HEK293 (cell line): ENCODE measurements around the gene NPNT.

ENCODE experiments used
- CTCF ChIA-PET: fragments of 350-600 bp; formaldehyde crosslinking; extraction: SDS; loops from one replicate; lab custom pipeline; 2021; ENCODE audit warnings: antibody characterized with exemption; lab: Yijun Ruan, JAX
- POLR2A ChIA-PET: fragments of 300-600 bp; formaldehyde crosslinking; extraction: SDS; loops from one replicate; lab custom pipeline; 2020; ENCODE audit warnings: antibody characterized with exemption, inconsistent platforms; lab: Yijun Ruan, JAX
- H3K27ac ChIP-seq: fragments of 200-500 bp; sonication (Bioruptor generic); 2 replicates; pipeline ENCODE4 v1.5.1; 2014; ENCODE audit warnings: low read depth, low read length, control low read depth, inconsistent platforms; ENCODE audit errors: extremely low read depth
- H3K36me3 ChIP-seq, 2 experiments: fragments of 200-500 bp in 1 of 2; sonication (Bioruptor generic) in 1 of 2; 1 replicate in 1 of 2; 2 replicates in 1 of 2; pipeline ENCODE4 v1.5.1; 2014 to 2017; ENCODE audit warnings: inconsistent platforms in 2 of 2, low read length in 2 of 2; ENCODE audit not compliant: control insufficient read depth in 2 of 2, insufficient read depth in 1 of 2
- H3K4me1 ChIP-seq: fragments of 200-500 bp; sonication (Bioruptor generic); 2 replicates; pipeline ENCODE4 v1.5.1; 2014; ENCODE audit warnings: mild to moderate bottlenecking, low read length, inconsistent platforms; ENCODE audit not compliant: control insufficient read depth, insufficient read depth
- H3K4me3 ChIP-seq: 2 replicates; pipeline ENCODE4 v1.5.1; 2011; ENCODE audit warnings: low read depth, mild to moderate bottlenecking, control low read depth, low read length, moderate library complexity
- H3K9me3 ChIP-seq: fragments of 200-500 bp; sonication (Bioruptor generic); 2 replicates; pipeline ENCODE4 v1.5.1; 2014; ENCODE audit warnings: low read depth, low read length, inconsistent platforms; ENCODE audit not compliant: control insufficient read depth, insufficient read depth
- AEBP2 ChIP-seq: fragments of 450-650 bp; formaldehyde crosslinking; IDR thresholded peaks from 2 replicates; pipeline ENCODE4 v1.5.1; 2016; ENCODE audit warnings: missing biosample characterization, missing genetic modification characterization, borderline replicate concordance
- EGR2 ChIP-seq: fragments of 450-650 bp; formaldehyde crosslinking; IDR thresholded peaks from 2 replicates; pipeline ENCODE4 v1.5.1; 2016; ENCODE audit warnings: low read depth, missing biosample characterization, missing genetic modification characterization
- KLF7 ChIP-seq: fragments of 450-650 bp; formaldehyde crosslinking; IDR thresholded peaks from 2 replicates; pipeline ENCODE4 v1.5.1; 2016; ENCODE audit warnings: missing biosample characterization, missing genetic modification characterization, borderline replicate concordance
- OVOL3 ChIP-seq: fragments of 450-650 bp; formaldehyde crosslinking; IDR thresholded peaks from 2 replicates; pipeline ENCODE4 v1.5.1; 2016; ENCODE audit warnings: missing biosample characterization, missing genetic modification characterization
- REPIN1 ChIP-seq: fragments of 450-650 bp; formaldehyde crosslinking; IDR thresholded peaks from 2 replicates; pipeline ENCODE4 v1.5.1; 2017; ENCODE audit warnings: missing biosample characterization, missing genetic modification characterization, low read depth
- WT1 ChIP-seq: fragments of 450-650 bp; formaldehyde crosslinking; IDR thresholded peaks from 2 replicates; pipeline ENCODE4 v1.5.1; 2016; ENCODE audit warnings: missing biosample characterization, missing genetic modification characterization
- ZBTB1 ChIP-seq: fragments of 450-650 bp; formaldehyde crosslinking; IDR thresholded peaks from 2 replicates; pipeline ENCODE4 v1.5.1; 2016; ENCODE audit warnings: missing biosample characterization, missing genetic modification characterization
- ZBTB8A ChIP-seq: fragments of 450-650 bp; formaldehyde crosslinking; IDR thresholded peaks from 2 replicates; pipeline ENCODE4 v1.5.1; 2016; ENCODE audit warnings: missing biosample characterization, missing genetic modification characterization
- ZNF10 ChIP-seq: fragments of 450-650 bp; formaldehyde crosslinking; IDR thresholded peaks from 2 replicates; pipeline ENCODE4 v1.5.1; 2017; ENCODE audit warnings: missing biosample characterization, missing genetic modification characterization
- ZNF155 ChIP-seq: fragments of 450-650 bp; formaldehyde crosslinking; IDR thresholded peaks from 2 replicates; pipeline ENCODE4 v1.5.1; 2016; ENCODE audit warnings: missing biosample characterization, missing genetic modification characterization
- ZNF169 ChIP-seq: fragments of 450-650 bp; formaldehyde crosslinking; IDR thresholded peaks from 2 replicates; pipeline ENCODE4 v1.5.1; 2016; ENCODE audit warnings: missing biosample characterization, missing genetic modification characterization
- ZNF311 ChIP-seq: fragments of 450-650 bp; formaldehyde crosslinking; IDR thresholded peaks from 2 replicates; pipeline ENCODE4 v1.5.1; 2017; ENCODE audit warnings: missing biosample characterization, missing genetic modification characterization, borderline replicate concordance
- ZNF350 ChIP-seq: fragments of 450-650 bp; formaldehyde crosslinking; IDR thresholded peaks from 2 replicates; pipeline ENCODE4 v1.5.0; 2017; ENCODE audit warnings: missing biosample characterization, mild to moderate bottlenecking, missing genetic modification characterization
- ZNF391 ChIP-seq: fragments of 450-650 bp; formaldehyde crosslinking; IDR thresholded peaks from 2 replicates; pipeline ENCODE4 v1.5.1; 2016; ENCODE audit warnings: low read depth, missing biosample characterization, missing genetic modification characterization, borderline replicate concordance
- ZNF549 ChIP-seq: fragments of 450-650 bp; IDR thresholded peaks from 2 replicates; pipeline ENCODE4 v1.5.1; 2018; ENCODE audit warnings: missing biosample characterization, missing genetic modification characterization, mild to moderate bottlenecking, inconsistent platforms, moderate library complexity
- ZNF623 ChIP-seq: fragments of 450-650 bp; formaldehyde crosslinking; IDR thresholded peaks from 2 replicates; pipeline ENCODE4 v1.5.1; 2016; ENCODE audit warnings: missing biosample characterization, missing genetic modification characterization
- ZNF658 ChIP-seq: fragments of 450-650 bp; formaldehyde crosslinking; IDR thresholded peaks from 2 replicates; pipeline ENCODE4; 2016; ENCODE audit warnings: missing biosample characterization, missing genetic modification characterization
- ZNF776 ChIP-seq: fragments of 450-650 bp; formaldehyde crosslinking; IDR thresholded peaks from 2 replicates; pipeline ENCODE4 v1.5.0; 2017; ENCODE audit warnings: missing biosample characterization, missing genetic modification characterization, borderline replicate concordance
- ZNF785 ChIP-seq: fragments of 450-650 bp; formaldehyde crosslinking; IDR thresholded peaks from 2 replicates; pipeline ENCODE4 v1.5.1; 2016; ENCODE audit warnings: missing biosample characterization, missing genetic modification characterization
- ZSCAN30 ChIP-seq: fragments of 450-650 bp; IDR thresholded peaks from 2 replicates; pipeline ENCODE4 v1.5.1; 2018; ENCODE audit warnings: missing biosample characterization, mild to moderate bottlenecking, missing genetic modification characterization, moderate library complexity
- TF ChIP-seq, protein P1 (sequence below): fragments of 450-650 bp; formaldehyde crosslinking; IDR thresholded peaks from 2 replicates; pipeline ENCODE4 v1.5.1; 2016; ENCODE audit warnings: missing biosample characterization, missing genetic modification characterization

NPNT gene

DNA sequence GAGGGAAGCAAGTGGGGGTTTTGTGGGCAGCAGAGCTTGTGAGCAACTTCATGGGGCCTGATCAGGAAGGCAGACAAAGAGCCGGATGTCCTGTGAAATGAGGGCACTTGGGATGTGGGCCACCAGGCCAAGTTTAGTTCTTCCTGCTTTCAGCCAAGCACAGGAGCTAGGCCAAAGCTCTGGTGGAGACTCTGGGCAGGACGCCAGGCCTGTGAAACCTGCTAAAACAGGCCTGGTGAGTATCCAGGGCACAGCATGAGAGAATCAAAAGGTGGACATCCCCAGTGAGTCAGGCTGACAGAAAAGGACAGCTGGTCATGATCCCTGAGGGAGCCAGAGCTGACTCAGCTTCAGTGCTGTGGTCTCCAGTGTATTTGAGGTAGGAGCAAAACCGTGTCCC is 95.7 kb downstream of the NPNT start:
- no peaks in the 10 kb centered on the region for H3K4me1 ChIP-seq
- CTCF ChIA-PET: interaction anchor here (0.6 kb wide), 1 partner anchor 43 kb away, joined by 3 read pairs; no protein-coding TSS in a partner anchor
- no peaks in the 10 kb centered on the region for H3K9me3 ChIP-seq
- H3K36me3 ChIP-seq: no peaks in the 10 kb centered on the region
- POLR2A ChIA-PET: no interaction called here
- H3K4me3 ChIP-seq: no peak overlapping the region
- TF ChIP-seq ZBTB1 (tag by site-specific recombination) (no peak), ZSCAN30 (tag by site-specific recombination) (no peak), ZNF549 (tag by site-specific recombination) (no peak), AEBP2 (no peak), KLF7 (tag by site-specific recombination) (no peak), ZNF350 (no peak), ZNF10 (tag by site-specific recombination) (no peak), ZNF776 (tag by site-specific recombination) (no peak), EGR2 (tag by site-specific recombination) (no peak), ZNF658 (no peak), ZBTB8A (tag by site-specific recombination) (no peak), OVOL3 (no peak), ZNF169 (tag by site-specific recombination) (no peak), ZNF311 (tag by site-specific recombination) (no peak), ZNF785 (no peak), ZNF623 (tag by site-specific recombination) (no peak), REPIN1 (no peak)
- TF ChIP-seq, protein P1, sequence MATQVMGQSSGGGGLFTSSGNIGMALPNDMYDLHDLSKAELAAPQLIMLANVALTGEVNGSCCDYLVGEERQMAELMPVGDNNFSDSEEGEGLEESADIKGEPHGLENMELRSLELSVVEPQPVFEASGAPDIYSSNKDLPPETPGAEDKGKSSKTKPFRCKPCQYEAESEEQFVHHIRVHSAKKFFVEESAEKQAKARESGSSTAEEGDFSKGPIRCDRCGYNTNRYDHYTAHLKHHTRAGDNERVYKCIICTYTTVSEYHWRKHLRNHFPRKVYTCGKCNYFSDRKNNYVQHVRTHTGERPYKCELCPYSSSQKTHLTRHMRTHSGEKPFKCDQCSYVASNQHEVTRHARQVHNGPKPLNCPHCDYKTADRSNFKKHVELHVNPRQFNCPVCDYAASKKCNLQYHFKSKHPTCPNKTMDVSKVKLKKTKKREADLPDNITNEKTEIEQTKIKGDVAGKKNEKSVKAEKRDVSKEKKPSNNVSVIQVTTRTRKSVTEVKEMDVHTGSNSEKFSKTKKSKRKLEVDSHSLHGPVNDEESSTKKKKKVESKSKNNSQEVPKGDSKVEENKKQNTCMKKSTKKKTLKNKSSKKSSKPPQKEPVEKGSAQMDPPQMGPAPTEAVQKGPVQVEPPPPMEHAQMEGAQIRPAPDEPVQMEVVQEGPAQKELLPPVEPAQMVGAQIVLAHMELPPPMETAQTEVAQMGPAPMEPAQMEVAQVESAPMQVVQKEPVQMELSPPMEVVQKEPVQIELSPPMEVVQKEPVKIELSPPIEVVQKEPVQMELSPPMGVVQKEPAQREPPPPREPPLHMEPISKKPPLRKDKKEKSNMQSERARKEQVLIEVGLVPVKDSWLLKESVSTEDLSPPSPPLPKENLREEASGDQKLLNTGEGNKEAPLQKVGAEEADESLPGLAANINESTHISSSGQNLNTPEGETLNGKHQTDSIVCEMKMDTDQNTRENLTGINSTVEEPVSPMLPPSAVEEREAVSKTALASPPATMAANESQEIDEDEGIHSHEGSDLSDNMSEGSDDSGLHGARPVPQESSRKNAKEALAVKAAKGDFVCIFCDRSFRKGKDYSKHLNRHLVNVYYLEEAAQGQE (tag by site-specific recombination): no peak
- TF ChIP-seq, all 188 proteins: peak for 0
- no peak overlapping the region for H3K27ac ChIP-seq

DNA sequence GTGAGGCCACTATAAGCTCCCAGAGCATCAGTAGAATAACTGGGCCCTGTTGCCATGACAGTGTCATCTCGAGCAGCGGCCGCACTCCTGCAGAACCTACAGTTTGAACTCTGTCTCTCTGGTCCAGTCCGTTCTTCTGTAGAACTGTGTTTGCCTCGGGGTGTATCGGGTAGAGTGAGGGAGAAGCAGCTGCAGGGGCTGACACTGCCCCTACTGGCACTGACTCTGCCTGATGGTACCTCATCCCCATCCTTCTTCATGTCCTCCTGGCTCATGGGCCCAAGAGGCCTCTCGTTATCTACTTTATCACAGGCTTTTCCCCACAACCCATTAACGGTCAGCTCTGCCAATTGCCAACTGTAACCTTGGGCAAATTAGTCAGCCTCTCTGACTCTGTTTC is 96.5 kb downstream of the NPNT start:
- Histone ChIP-seq H3K4me3 (no peak overlapping the region), H3K36me3 (no peaks in the 10 kb centered on the region), H3K27ac (no peak overlapping the region), H3K9me3 (no peaks in the 10 kb centered on the region), H3K4me1 (no peaks in the 10 kb centered on the region)
- TF ChIP-seq ZNF155 (tag by site-specific recombination): no peak
- TF ChIP-seq ZNF391 (tag by site-specific recombination): no peak
- no peak for TF ChIP-seq WT1 (tag by site-specific recombination)
- ChIA-PET CTCF (interaction anchor here (0.5 to 0.6 kb wide), 2 partner anchors 44 to 277 kb away, joined by 3 read pairs; no protein-coding TSS in a partner anchor), POLR2A (no interaction called here)
